Loucy (cell line): ENCODE measurements around the gene MRPL36.

Experiments
- H2AFZ ChIP-seq: fragments of 200-600 bp; sonication (generic); 2 replicates; pipeline ENCODE4 v1.6.0; 2016; ENCODE audit warnings: antibody characterized with exemption, mild to moderate bottlenecking, low read length, moderate library complexity
- H3F3A ChIP-seq: fragments of 200-600 bp; 2 replicates; pipeline ENCODE4 v1.6.0; 2016; ENCODE audit warnings: antibody characterized with exemption, low read depth, mild to moderate bottlenecking
- H3K27me3 ChIP-seq: fragments of 200-600 bp; sonication (generic); 2 replicates; pipeline ENCODE4 v1.6.1; 2014; ENCODE audit warnings: low read length, mild to moderate bottlenecking; ENCODE audit not compliant: insufficient read depth, poor library complexity, severe bottlenecking
- H3K36me3 ChIP-seq: fragments of 200-600 bp; sonication (generic); 2 replicates; pipeline ENCODE4 v1.6.1; 2016; ENCODE audit warnings: low read length; ENCODE audit not compliant: insufficient read depth
- H3K4me1 ChIP-seq: fragments of 200-600 bp; sonication (generic); 2 replicates; pipeline ENCODE4 v1.5.1; 2014; ENCODE audit warnings: low read length, mild to moderate bottlenecking; ENCODE audit not compliant: insufficient read depth, poor library complexity, severe bottlenecking
- H3K4me2 ChIP-seq: fragments of 200-600 bp; sonication (generic); 2 replicates; pipeline ENCODE4 v1.6.0; 2014; ENCODE audit warnings: antibody characterized with exemption, low read length, low read depth, mild to moderate bottlenecking; ENCODE audit not compliant: poor library complexity, severe bottlenecking
- H3K4me3 ChIP-seq: fragments of 200-600 bp; sonication (generic); 2 replicates; pipeline ENCODE4 v1.5.1; 2014; ENCODE audit warnings: low read length, mild to moderate bottlenecking, mixed read lengths; ENCODE audit not compliant: poor library complexity, severe bottlenecking
- H3K79me2 ChIP-seq: fragments of 200-600 bp; sonication (generic); 2 replicates; pipeline ENCODE4 v1.6.1; 2014; ENCODE audit warnings: low read length; ENCODE audit not compliant: insufficient read depth
- H3K9ac ChIP-seq: fragments of 200-600 bp; sonication (generic); 2 replicates; pipeline ENCODE4 v1.6.0; 2014; ENCODE audit warnings: mild to moderate bottlenecking, low read depth, low read length, moderate library complexity; ENCODE audit not compliant: poor library complexity, severe bottlenecking
- H3K9me2 ChIP-seq: fragments of 200-600 bp; sonication (generic); replicated peaks from 2 replicates; pipeline ENCODE4 v1.6.1; 2016; ENCODE audit warnings: low read depth, low read length, mixed read lengths
- H3K9me3 ChIP-seq: fragments of 200-600 bp; sonication (generic); 2 replicates; pipeline ENCODE4 v1.6.1; 2014; ENCODE audit warnings: mild to moderate bottlenecking, antibody characterized with exemption, low read length, low read depth; ENCODE audit not compliant: insufficient read depth
- H4K20me1 ChIP-seq: fragments of 200-600 bp; sonication (generic); 2 replicates; pipeline ENCODE4 v1.6.0; 2014; ENCODE audit warnings: antibody characterized with exemption, low read length, mild to moderate bottlenecking; ENCODE audit not compliant: insufficient read depth, poor library complexity, severe bottlenecking
- EZH2phosphoT487 ChIP-seq: fragments of 200-600 bp; IDR thresholded peaks from 2 replicates; pipeline ENCODE4 v1.6.1; 2018; ENCODE audit warnings: antibody characterized with exemption, mild to moderate bottlenecking, moderate library complexity, borderline replicate concordance
- TF ChIP-seq, protein P1 (sequence below): fragments of 200-600 bp; sonication (generic); conservative IDR thresholded peaks from 2 replicates; pipeline ENCODE4 v1.5.1; 2014; ENCODE audit warnings: mild to moderate bottlenecking, antibody characterized with exemption, low read length

MRPL36 gene

DNA sequence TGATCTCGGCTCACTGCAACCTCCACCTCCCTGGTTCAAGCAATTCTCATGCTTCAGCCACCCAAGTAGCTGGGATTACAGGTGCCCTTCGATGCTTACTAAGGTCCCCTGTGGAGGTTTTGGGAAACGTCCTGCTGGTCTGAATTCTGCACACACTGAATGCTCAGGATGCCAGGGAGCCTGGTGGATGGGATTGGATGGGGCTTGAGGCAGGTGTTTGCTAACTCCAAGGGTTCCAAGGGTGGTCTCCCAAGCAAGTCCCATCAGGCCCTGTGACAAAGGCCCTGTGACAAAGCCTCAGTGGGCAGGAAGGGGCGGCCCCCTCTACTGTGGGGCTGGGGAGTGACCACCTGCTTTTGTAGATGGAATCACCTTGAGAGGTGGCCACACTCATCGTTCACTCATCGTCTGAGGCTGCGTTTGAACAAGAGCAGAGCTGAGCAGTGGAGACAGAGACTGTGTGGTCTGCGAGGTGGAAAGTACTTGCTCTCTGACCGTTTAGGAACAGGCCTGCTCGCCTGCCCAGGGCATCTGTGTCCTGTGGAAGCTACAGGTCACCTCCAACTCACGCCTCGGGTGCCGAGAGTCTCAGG, 40.2 kb downstream of the MRPL36 start:
- no peak overlapping the region for H3K4me3 ChIP-seq
- H2AFZ ChIP-seq, result no peak overlapping the region
- H3K9ac ChIP-seq, result no peak overlapping the region
- H3F3A ChIP-seq, result no peaks in the 10 kb centered on the region
- no peak overlapping the region for H3K4me2 ChIP-seq
- H3K9me3 ChIP-seq, result no peaks in the 10 kb centered on the region
- H4K20me1 ChIP-seq, result no peaks in the 10 kb centered on the region
- no peaks in the 10 kb centered on the region for H3K79me2 ChIP-seq
- H3K36me3 ChIP-seq, result no peaks in the 10 kb centered on the region
- no peak for TF ChIP-seq EZH2phosphoT487
- TF ChIP-seq, protein P1, sequence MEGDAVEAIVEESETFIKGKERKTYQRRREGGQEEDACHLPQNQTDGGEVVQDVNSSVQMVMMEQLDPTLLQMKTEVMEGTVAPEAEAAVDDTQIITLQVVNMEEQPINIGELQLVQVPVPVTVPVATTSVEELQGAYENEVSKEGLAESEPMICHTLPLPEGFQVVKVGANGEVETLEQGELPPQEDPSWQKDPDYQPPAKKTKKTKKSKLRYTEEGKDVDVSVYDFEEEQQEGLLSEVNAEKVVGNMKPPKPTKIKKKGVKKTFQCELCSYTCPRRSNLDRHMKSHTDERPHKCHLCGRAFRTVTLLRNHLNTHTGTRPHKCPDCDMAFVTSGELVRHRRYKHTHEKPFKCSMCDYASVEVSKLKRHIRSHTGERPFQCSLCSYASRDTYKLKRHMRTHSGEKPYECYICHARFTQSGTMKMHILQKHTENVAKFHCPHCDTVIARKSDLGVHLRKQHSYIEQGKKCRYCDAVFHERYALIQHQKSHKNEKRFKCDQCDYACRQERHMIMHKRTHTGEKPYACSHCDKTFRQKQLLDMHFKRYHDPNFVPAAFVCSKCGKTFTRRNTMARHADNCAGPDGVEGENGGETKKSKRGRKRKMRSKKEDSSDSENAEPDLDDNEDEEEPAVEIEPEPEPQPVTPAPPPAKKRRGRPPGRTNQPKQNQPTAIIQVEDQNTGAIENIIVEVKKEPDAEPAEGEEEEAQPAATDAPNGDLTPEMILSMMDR, result no peak
- no peaks in the 10 kb centered on the region for H3K27me3 ChIP-seq
- no peaks in the 10 kb centered on the region for H3K9me2 ChIP-seq
- no peaks in the 10 kb centered on the region for H3K4me1 ChIP-seq

DNA sequence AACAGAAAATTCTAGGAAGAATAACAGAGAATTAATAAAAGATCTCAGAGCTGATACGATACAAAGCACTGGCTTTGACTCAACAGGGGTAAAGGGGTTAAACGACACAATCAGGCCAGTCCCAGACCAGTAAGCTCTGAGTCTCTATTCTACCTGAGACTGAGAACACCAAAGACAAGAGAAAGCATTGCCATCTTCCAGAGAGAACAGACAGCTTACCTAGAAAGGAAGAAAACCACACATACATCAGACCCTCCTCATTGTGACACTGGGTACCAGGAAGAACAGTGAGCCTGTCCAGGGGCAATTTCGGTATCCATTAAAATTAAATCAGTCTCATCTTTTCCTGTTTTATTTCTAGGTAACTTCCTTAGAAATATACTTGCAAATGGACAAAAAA, 41.1 kb downstream of the MRPL36 start:
- no peaks in the 10 kb centered on the region for H3K4me1 ChIP-seq
- H3K36me3 ChIP-seq, result no peaks in the 10 kb centered on the region
- TF ChIP-seq, protein P1, result no peak
- no peak for TF ChIP-seq EZH2phosphoT487
- H3K4me2 ChIP-seq, result no peak overlapping the region
- H3K79me2 ChIP-seq, result no peaks in the 10 kb centered on the region
- H3K27me3 ChIP-seq, result no peaks in the 10 kb centered on the region
- H3K9ac ChIP-seq, result no peak overlapping the region
- H3F3A ChIP-seq, result no peaks in the 10 kb centered on the region
- H3K9me2 ChIP-seq, result no peaks in the 10 kb centered on the region
- H3K4me3 ChIP-seq, result no peak overlapping the region
- H2AFZ ChIP-seq, result no peak overlapping the region
- H3K9me3 ChIP-seq, result no peaks in the 10 kb centered on the region
- H4K20me1 ChIP-seq, result no peaks in the 10 kb centered on the region

DNA sequence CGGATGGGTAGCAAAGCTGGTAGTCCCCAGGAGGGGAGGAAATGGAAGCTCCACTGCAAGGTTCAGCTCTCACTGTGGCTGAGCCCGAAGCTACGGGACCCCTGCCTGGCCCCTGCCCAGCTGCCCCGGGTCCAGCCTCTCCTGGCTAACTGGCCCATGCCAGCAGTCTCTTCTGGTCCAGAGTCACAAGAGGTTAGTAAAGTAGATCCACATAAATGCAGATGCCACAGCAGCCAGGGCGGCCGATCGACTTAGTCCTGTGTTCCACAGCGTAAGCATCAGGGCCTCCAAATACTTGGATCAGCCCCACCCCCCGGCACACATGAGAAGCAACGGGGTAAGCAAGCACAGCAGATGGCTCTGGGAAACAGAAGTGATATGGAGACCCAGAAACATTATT, 42.1 kb downstream of the MRPL36 start:
- no peaks in the 10 kb centered on the region for H3K36me3 ChIP-seq
- H3K79me2 ChIP-seq, result no peaks in the 10 kb centered on the region
- no peaks in the 10 kb centered on the region for H4K20me1 ChIP-seq
- H3K9me3 ChIP-seq, result no peaks in the 10 kb centered on the region
- H3K4me2 ChIP-seq, result no peak overlapping the region
- TF ChIP-seq, protein P1, result no peak
- TF ChIP-seq EZH2phosphoT487, result no peak
- H3K27me3 ChIP-seq, result no peaks in the 10 kb centered on the region
- H3K4me1 ChIP-seq, result no peaks in the 10 kb centered on the region
- no peak overlapping the region for H3K9ac ChIP-seq
- no peaks in the 10 kb centered on the region for H3K9me2 ChIP-seq
- H2AFZ ChIP-seq, result no peak overlapping the region
- no peak overlapping the region for H3K4me3 ChIP-seq
- no peaks in the 10 kb centered on the region for H3F3A ChIP-seq
